ENCODE measurements around the gene BFSP1.
A peak's percentile ranks its signal among the peaks of the same experiment; 100 is the strongest.

BFSP1 gene

GRCh38 chr20:17520583-17520982 lies 10.6 kb downstream of the BFSP1 start:
- DNase-seq (ENCODE audit: low read depth in 3 of 3) = no peak

- DNase-seq (ENCODE audit: low read depth in 3 of 3) = no peak
These were observed 11.4 kb downstream of the BFSP1 start for GRCh38 chr20:17519606-17520285.

GRCh38 chr20:17518339-17519052 lies 12.7 kb downstream of the BFSP1 start:
- DNase-seq (ENCODE audit: low read depth in 3 of 3) = no peak

- no peak for DNase-seq (ENCODE audit: low read depth in 3 of 3)
These were observed 16.1 kb downstream of the BFSP1 start for GRCh38 chr20:17515053-17515452.

GRCh38 chr20:17513939-17514338 lies 17.2 kb downstream of the BFSP1 start:
- DNase-seq (ENCODE audit: low read depth in 3 of 3) = no peak

GRCh38 chr20:17511401-17511800 lies 19.8 kb downstream of the BFSP1 start:
- DNase-seq (ENCODE audit: low read depth in 3 of 3) = no peak

- DNase-seq (ENCODE audit: low read depth in 3 of 3) = no peak
These were observed 20.6 kb downstream of the BFSP1 start for GRCh38 chr20:17510548-17510947.

GRCh38 chr20:17508756-17509155 lies 22.4 kb downstream of the BFSP1 start:
- DNase-seq (ENCODE audit: low read depth in 3 of 3) = no peak

- no peak for DNase-seq (ENCODE audit: low read depth in 3 of 3)
These were observed 23.6 kb downstream of the BFSP1 start for GRCh38 chr20:17507531-17507930.

- DNase-seq (ENCODE audit: low read depth in 3 of 3) = no peak
These were observed 24.1 kb downstream of the BFSP1 start for GRCh38 chr20:17507032-17507431.

GRCh38 chr20:17505636-17506517 lies 25.3 kb downstream of the BFSP1 start:
- DNase-seq (ENCODE audit: low read depth in 3 of 3) = peak; percentile 32 to 59 (median 57)

- DNase-seq (ENCODE audit: low read depth in 3 of 3) = no peak
These were observed 26.1 kb downstream of the BFSP1 start for GRCh38 chr20:17504898-17505635.

- no peak for DNase-seq (ENCODE audit: low read depth in 3 of 3)
These were observed 26.9 kb downstream of the BFSP1 start for GRCh38 chr20:17504066-17504897.

GRCh38 chr20:17503301-17504065 lies 27.7 kb downstream of the BFSP1 start:
- DNase-seq (ENCODE audit: low read depth in 3 of 3) = no peak

- no peak for DNase-seq (ENCODE audit: low read depth in 3 of 3)
These were observed 29.1 kb downstream of the BFSP1 start for GRCh38 chr20:17502105-17502504.

- DNase-seq (ENCODE audit: low read depth in 3 of 3) = no peak
These were observed 29.5 kb downstream of the BFSP1 start for GRCh38 chr20:17501701-17502100.

GRCh38 chr20:17500826-17501225 lies 30.4 kb downstream of the BFSP1 start:
- DNase-seq (ENCODE audit: low read depth in 3 of 3) = no peak

GRCh38 chr20:17500271-17500670 lies 30.9 kb downstream of the BFSP1 start:
- no peak for DNase-seq (ENCODE audit: low read depth in 3 of 3)

- no peak for DNase-seq (ENCODE audit: low read depth in 3 of 3)
These were observed 32.1 kb downstream of the BFSP1 start for GRCh38 chr20:17499041-17499440.

GRCh38 chr20:17498641-17499040 lies 32.5 kb downstream of the BFSP1 start:
- no peak for DNase-seq (ENCODE audit: low read depth in 3 of 3)

Measured in stimulated activated CD4-positive, alpha-beta T cell treated with anti-CD3 and anti-CD28 coated beads, TNF-alpha, amount 100 ng/mL, for 24 hours (primary cell).